Keratinocyte (primary cell): ENCODE measurements around the gene LRRN4CL.

Experiments
- CTCF ChIP-seq, 3 experiments: IDR thresholded peaks in 1 of 3; conservative IDR thresholded peaks in 1 of 3; optimal IDR thresholded peaks in 1 of 3; 2 replicates in 2 of 3; 3 replicates in 1 of 3; pipeline versions ENCODE3 to v1.5.1; 2011; ENCODE audit warnings: low read length in 3 of 3, mild to moderate bottlenecking in 3 of 3, moderate library complexity in 2 of 3, control low read depth in 1 of 3, inconsistent platforms in 1 of 3; ENCODE audit not compliant: insufficient read depth in 2 of 3; ENCODE audit errors: extremely low read depth in 1 of 3
- EZH2 ChIP-seq: IDR thresholded peaks from one replicate; pipeline ENCODE4 v1.6.1; 2012; ENCODE audit warnings: inconsistent platforms, mild to moderate bottlenecking, low read length, moderate library complexity

GRCh38 chr11:62732830-62733229, 43.5 kb upstream of the LRRN4CL start:
- peak in 1 of 3 experiments; percentile 9 for TF ChIP-seq CTCF (optimal IDR thresholded peaks at IDR 0.05 in 1 of 3, IDR thresholded peaks at IDR 0.05 in 1 of 3, conservative IDR thresholded peaks at IDR 0.05 in 1 of 3; ENCODE audit: extremely low read depth in 1 of 3, insufficient read depth in 2 of 3, low read length in 3 of 3)
- no peak for TF ChIP-seq EZH2
